Chondrocyte (in vitro differentiated cells): ENCODE results near the gene TEKT1. TPM values are rescaled to one million over a fixed set of nuclear protein-coding genes. Genes with fewer than 3 reads are reported as not detected.

Source experiments
- DNase-seq: peaks from one replicate; pipeline ENCODE4 v3.0.0; 2021; ENCODE audit warnings: mixed read lengths, low spot score
- H3K27ac Mint-ChIP-seq: one replicate; pipeline ENCODE4 v1.8.0; 2021; ENCODE audit warnings: mild to moderate bottlenecking, moderate library complexity, mixed read lengths; ENCODE audit not compliant: unreplicated experiment
- H3K27me3 Mint-ChIP-seq: 2 replicates; pipeline ENCODE4 v1.8.0; 2021; ENCODE audit warnings: low read depth, mixed read lengths
- H3K36me3 Mint-ChIP-seq: 2 replicates; pipeline ENCODE4 v1.8.0; 2021; ENCODE audit warnings: low read depth, mixed read lengths
- H3K4me1 Mint-ChIP-seq: 2 replicates; pipeline ENCODE4 v1.8.0; 2021; ENCODE audit warnings: low read depth, mild to moderate bottlenecking, mixed read lengths
- H3K4me3 Mint-ChIP-seq: one replicate; pipeline ENCODE4 v1.8.0; 2021; ENCODE audit warnings: mild to moderate bottlenecking, moderate library complexity, mixed read lengths; ENCODE audit not compliant: unreplicated experiment
- H3K9me3 Mint-ChIP-seq: 2 replicates; pipeline ENCODE4 v1.8.0; 2021; ENCODE audit warnings: low read depth, mixed read lengths
- CTCF ChIP-seq: fragments of 200-600 bp; sonication (generic); IDR thresholded peaks from 2 replicates; pipeline ENCODE4 v1.5.0; 2021; ENCODE audit warnings: antibody characterized with exemption, mild to moderate bottlenecking, moderate library complexity
- total RNA-seq: library from RNA; stranded (reverse); gene quantifications from 3 replicates; pipeline ENCODE4 v1.2.1, GENCODE V29; 2021

TEKT1 gene
- total RNA-seq, 1 donor from 2014 or later = not detected

GRCh38 chr17:6867849-6868248, 36.3 kb upstream of the TEKT1 start:
- Mint-ChIP-seq H3K9me3 (no peaks in the 10 kb centered on the region), H3K4me1 (no peaks in the 10 kb centered on the region), H3K4me3 (no peak overlapping the region), H3K36me3 (no peaks in the 10 kb centered on the region), H3K27ac (no peak overlapping the region), H3K27me3 (peaks cover 40% of the 10 kb centered on the region)
- DNase-seq = no peak
- no peak for TF ChIP-seq CTCF

- Mint-ChIP-seq H3K27me3 (peaks cover 50% of the 10 kb centered on the region), H3K9me3 (peaks cover 9% of the 10 kb centered on the region), H3K4me3 (no peak overlapping the region), H3K4me1 (no peaks in the 10 kb centered on the region), H3K27ac (no peak overlapping the region), H3K36me3 (no peaks in the 10 kb centered on the region)
- no peak for DNase-seq
- TF ChIP-seq CTCF = no peak
Observed at GRCh38 chr17:6862825-6863224, 31.3 kb upstream of the TEKT1 start.

- Mint-ChIP-seq H3K27ac (no peak overlapping the region), H3K36me3 (no peaks in the 10 kb centered on the region), H3K9me3 (peaks cover 9% of the 10 kb centered on the region), H3K4me3 (no peak overlapping the region), H3K27me3 (peaks cover 49% of the 10 kb centered on the region), H3K4me1 (no peaks in the 10 kb centered on the region)
- DNase-seq = no peak
- no peak for TF ChIP-seq CTCF
Observed at GRCh38 chr17:6862122-6862521, 30.6 kb upstream of the TEKT1 start.

GRCh38 chr17:6857904-6858303, 26.4 kb upstream of the TEKT1 start:
- Mint-ChIP-seq H3K9me3 (peaks cover 9% of the 10 kb centered on the region), H3K36me3 (no peaks in the 10 kb centered on the region), H3K27me3 (peaks cover 43% of the 10 kb centered on the region), H3K27ac (no peak overlapping the region), H3K4me3 (no peak overlapping the region), H3K4me1 (no peaks in the 10 kb centered on the region)
- DNase-seq = no peak
- no peak for TF ChIP-seq CTCF

GRCh38 chr17:6857336-6857735, 25.8 kb upstream of the TEKT1 start:
- Mint-ChIP-seq H3K4me1 (no peaks in the 10 kb centered on the region), H3K27me3 (peaks cover 42% of the 10 kb centered on the region), H3K27ac (no peak overlapping the region), H3K4me3 (no peak overlapping the region), H3K9me3 (peaks cover 9% of the 10 kb centered on the region), H3K36me3 (no peaks in the 10 kb centered on the region)
- no peak for DNase-seq
- TF ChIP-seq CTCF = no peak
